CD14-positive monocyte (primary cell): ENCODE data around the gene MUC7. TPM values are rescaled to one million over a fixed set of nuclear protein-coding genes. Genes with fewer than 3 reads are reported as not detected.

Source experiments
- DNase-seq, 3 donors: peaks; one replicate each; pipeline ENCODE4 v3.0.0-alpha.2; 2011 to 2022
- H2AFZ ChIP-seq: 2 replicates; pipeline ENCODE4 v1.6.0; 2012; ENCODE audit warnings: mild to moderate bottlenecking, low read depth, low read length, inconsistent platforms; ENCODE audit not compliant: insufficient read depth, poor library complexity, severe bottlenecking
- H3K27ac ChIP-seq, 2 donors: 1 replicate in 1 of 2; 2 replicates in 1 of 2; pipeline ENCODE4 v1.5.1; 2012 to 2013; ENCODE audit warnings: low read length in 2 of 2, control low read depth in 1 of 2, inconsistent platforms in 1 of 2, low read depth in 1 of 2, mild to moderate bottlenecking in 1 of 2
- H3K27me3 ChIP-seq, 2 donors: one replicate each; pipeline versions ENCODE4 v1.6.0 to v1.6.1; 2011 to 2013; ENCODE audit warnings: low read length in 2 of 2; ENCODE audit not compliant: control insufficient read depth in 2 of 2, insufficient read depth in 2 of 2
- H3K36me3 ChIP-seq, 2 donors: replicated peaks in 1 of 2; 1 replicate in 1 of 2; 2 replicates in 1 of 2; pipeline versions ENCODE4 v1.5.1 to v1.6.1; 2012 to 2013; ENCODE audit warnings: low read length in 2 of 2, control low read depth in 1 of 2, inconsistent platforms in 1 of 2, mild to moderate bottlenecking in 1 of 2; ENCODE audit not compliant: insufficient read depth in 2 of 2, control insufficient read depth in 1 of 2
- H3K4me1 ChIP-seq, 2 donors: 1 replicate in 1 of 2; 2 replicates in 1 of 2; pipeline versions ENCODE4 v1.5.1 to v1.6.1; 2012 to 2013; ENCODE audit warnings: low read length in 2 of 2, control low read depth in 1 of 2, inconsistent platforms in 1 of 2, mild to moderate bottlenecking in 1 of 2, moderate library complexity in 1 of 2; ENCODE audit not compliant: insufficient read depth in 2 of 2, control insufficient read depth in 1 of 2
- H3K4me2 ChIP-seq: replicated peaks from 2 replicates; pipeline ENCODE3; 2012; ENCODE audit warnings: low read length, moderate library complexity, mild to moderate bottlenecking; ENCODE audit not compliant: poor library complexity, severe bottlenecking; ENCODE audit errors: extremely low read depth
- H3K4me3 ChIP-seq, 3 experiments: fragments of 200-600 bp in 1 of 3; sonication (generic) in 1 of 3; replicated peaks in 1 of 3; 1 replicate in 2 of 3; 2 replicates in 1 of 3; pipeline ENCODE4 v1.5.1; 2011 to 2013; ENCODE audit warnings: low read length in 3 of 3, mild to moderate bottlenecking in 3 of 3, control low read depth in 2 of 3, low read depth in 2 of 3, inconsistent platforms in 1 of 3, moderate library complexity in 1 of 3
- H3K79me2 ChIP-seq: 2 replicates; pipeline ENCODE4 v1.6.0; 2012; ENCODE audit warnings: mild to moderate bottlenecking, control low read depth, inconsistent platforms, low read length, moderate library complexity; ENCODE audit not compliant: insufficient read depth
- H3K9ac ChIP-seq: 2 replicates; pipeline ENCODE4 v1.6.0; 2017; ENCODE audit warnings: low read length, mild to moderate bottlenecking; ENCODE audit not compliant: insufficient read depth, poor library complexity, severe bottlenecking
- H3K9me3 ChIP-seq, 2 donors: replicated peaks in 1 of 2; 1 replicate in 1 of 2; 2 replicates in 1 of 2; pipeline versions ENCODE4 v1.5.1 to v1.6.1; 2012 to 2013; ENCODE audit warnings: low read length in 2 of 2, control low read depth in 1 of 2; ENCODE audit not compliant: control insufficient read depth in 1 of 2, insufficient read depth in 1 of 2
- H4K20me1 ChIP-seq: 2 replicates; pipeline ENCODE4 v1.6.0; 2012; ENCODE audit warnings: mild to moderate bottlenecking, low read length, control low read depth, moderate library complexity; ENCODE audit not compliant: insufficient read depth
- H3K27ac Mint-ChIP-seq, 7 donors: one replicate each; pipeline ENCODE4 v1.8.0; 2020; ENCODE audit warnings: mild to moderate bottlenecking in 7 of 7, mixed read lengths in 7 of 7, moderate library complexity in 6 of 7, inconsistent platforms in 2 of 7
- H3K27me3 Mint-ChIP-seq, 3 donors: one replicate each; pipeline ENCODE4 v1.8.0; 2021 to 2022; ENCODE audit warnings: low read depth in 3 of 3, mild to moderate bottlenecking in 3 of 3, mixed read lengths in 3 of 3, moderate library complexity in 3 of 3, inconsistent platforms in 1 of 3
- H3K36me3 Mint-ChIP-seq, 2 donors: one replicate each; pipeline ENCODE4 v1.8.0; 2020; ENCODE audit warnings: mixed read lengths in 2 of 2, inconsistent platforms in 1 of 2, mild to moderate bottlenecking in 1 of 2
- H3K4me1 Mint-ChIP-seq: one replicate; pipeline ENCODE4 v1.8.0; 2020; ENCODE audit warnings: mild to moderate bottlenecking, mixed read lengths
- H3K4me3 Mint-ChIP-seq, 2 donors: one replicate each; pipeline ENCODE4 v1.8.0; 2020; ENCODE audit warnings: mild to moderate bottlenecking in 2 of 2, mixed read lengths in 2 of 2, moderate library complexity in 1 of 2
- H3K9me3 Mint-ChIP-seq, 7 donors: one replicate each; pipeline ENCODE4 v1.8.0; 2020 to 2022; ENCODE audit warnings: mixed read lengths in 7 of 7, mild to moderate bottlenecking in 6 of 7, moderate library complexity in 6 of 7, inconsistent platforms in 2 of 7
- whole genome bisulfite sequencing: methylation state at CpG from one replicate; pipeline ENCODE4 v1.1.5; 2013; ENCODE audit warnings: missing lambda C conversion rate; ENCODE audit not compliant: insufficient coverage; 5-methylcytosine and 5-hydroxymethylcytosine counted together
- intact Hi-C, 2 donors: fragments of 100-400 bp; cut with micrococcal nuclease; formaldehyde crosslinking; loops; one replicate each; pipeline versions ENCODE4 v1.15.0 to v1.15.1; 2023
- polyA minus RNA-seq: library from RNA; depleted of rRNA, polyadenylated mRNA; stranded (reverse); fragments of >200 nt; gene quantifications from 2 replicates; pipeline ENCODE4 v1.2.3, GENCODE V29; 2012
- polyA plus RNA-seq, 3 donors: library from polyadenylated mRNA; depleted of rRNA in 1 of 3; unstranded in 2 of 3; stranded (reverse) in 1 of 3; fragments of 300-500 nt in 2 of 3; fragments of >200 nt in 1 of 3; fragmentation: Illumina TruSeq in 2 of 3; gene quantifications; 1 replicate in 2 of 3; 2 replicates in 1 of 3; pipeline ENCODE4 v1.2.3, GENCODE V29; 2012 to 2021
- total RNA-seq, 12 experiments: library from RNA in 1 of 12; stranded (reverse) in 1 of 12; fragments of 120-200 nt in 1 of 12; gene quantifications; one replicate each; pipeline ENCODE4 v1.2.4 and lab custom pipeline; 2013 to 2026; ENCODE audit warnings: mixed read lengths in 6 of 12, inconsistent platforms in 1 of 12
- TF ChIP-seq, protein P1 (sequence below): fragments of 200-600 bp; IDR thresholded peaks from one replicate; pipeline ENCODE4 v1.8.0; 2022; ENCODE audit warnings: antibody characterized with exemption, mild to moderate bottlenecking

MUC7 gene
- total RNA-seq (2013): not detected
- polyA plus RNA-seq: not detected
- polyA minus RNA-seq: not detected in 2 replicates
- 0 to 0.58 (median 0) reads per million in 11 experiments for total RNA-seq (lab: John Stamatoyannopoulos, UW)

DNA sequence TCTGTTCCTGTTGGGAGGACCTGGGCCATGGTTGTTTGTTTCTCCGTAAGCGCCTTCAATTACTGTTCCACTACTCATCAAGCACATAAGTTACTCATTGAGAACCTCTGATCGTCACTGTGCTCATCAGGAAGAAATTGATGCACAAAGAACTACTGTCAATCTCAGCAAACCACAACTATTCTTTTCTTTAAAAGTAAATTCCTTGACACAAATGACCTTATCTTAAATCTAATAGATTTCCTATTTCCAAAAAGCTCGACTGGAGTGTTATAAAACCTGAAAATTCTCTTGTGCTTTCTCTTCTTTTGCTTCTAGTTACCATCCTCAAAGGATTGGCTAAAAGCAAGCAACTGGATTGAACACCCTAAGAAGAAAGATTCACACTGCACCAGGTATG, at the start of gene MUC7:
Gene MUC7 (plus strand): TSS at position 301 of the 400 bp plus-strand sequence. CDS start 1,825 bp downstream, outside the sequence.
- TF ChIP-seq, protein P1, sequence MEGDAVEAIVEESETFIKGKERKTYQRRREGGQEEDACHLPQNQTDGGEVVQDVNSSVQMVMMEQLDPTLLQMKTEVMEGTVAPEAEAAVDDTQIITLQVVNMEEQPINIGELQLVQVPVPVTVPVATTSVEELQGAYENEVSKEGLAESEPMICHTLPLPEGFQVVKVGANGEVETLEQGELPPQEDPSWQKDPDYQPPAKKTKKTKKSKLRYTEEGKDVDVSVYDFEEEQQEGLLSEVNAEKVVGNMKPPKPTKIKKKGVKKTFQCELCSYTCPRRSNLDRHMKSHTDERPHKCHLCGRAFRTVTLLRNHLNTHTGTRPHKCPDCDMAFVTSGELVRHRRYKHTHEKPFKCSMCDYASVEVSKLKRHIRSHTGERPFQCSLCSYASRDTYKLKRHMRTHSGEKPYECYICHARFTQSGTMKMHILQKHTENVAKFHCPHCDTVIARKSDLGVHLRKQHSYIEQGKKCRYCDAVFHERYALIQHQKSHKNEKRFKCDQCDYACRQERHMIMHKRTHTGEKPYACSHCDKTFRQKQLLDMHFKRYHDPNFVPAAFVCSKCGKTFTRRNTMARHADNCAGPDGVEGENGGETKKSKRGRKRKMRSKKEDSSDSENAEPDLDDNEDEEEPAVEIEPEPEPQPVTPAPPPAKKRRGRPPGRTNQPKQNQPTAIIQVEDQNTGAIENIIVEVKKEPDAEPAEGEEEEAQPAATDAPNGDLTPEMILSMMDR: no peak
- WGBS: 54% methylated on average over 2 of the region's 4 CpGs
- H3K27ac ChIP-seq: no peak within 1 kb of the TSS
- no peak within 1 kb of the TSS for H3K4me2 ChIP-seq
- H3K27ac Mint-ChIP-seq: no peak within 1 kb of the TSS
- H3K79me2 ChIP-seq: no peaks in the 10 kb centered on the region
- no peaks in the 10 kb centered on the region for H4K20me1 ChIP-seq
- H3K27me3 ChIP-seq: no peaks in the 10 kb centered on the region
- H3K4me3 Mint-ChIP-seq: no peak within 1 kb of the TSS
- H3K27me3 Mint-ChIP-seq: peaks cover 0 to 1% (median 0%) of the 10 kb centered on the region in 3 donors
- no peak within 1 kb of the TSS for H2AFZ ChIP-seq
- no peaks in the 10 kb centered on the region for H3K4me1 ChIP-seq
- H3K36me3 Mint-ChIP-seq: no peaks in the 10 kb centered on the region
- H3K9me3 Mint-ChIP-seq: peaks cover 0 to 8% (median 2%) of the 10 kb centered on the region in 7 donors
- H3K36me3 ChIP-seq: no peaks in the 10 kb centered on the region
- intact Hi-C loops: no loop called here
- no peaks in the 10 kb centered on the region for H3K9me3 ChIP-seq
- H3K9ac ChIP-seq: no peak within 1 kb of the TSS
- DNase-seq: no peak
- H3K4me3 ChIP-seq: no peak within 1 kb of the TSS
- H3K4me1 Mint-ChIP-seq: no peaks in the 10 kb centered on the region

DNA sequence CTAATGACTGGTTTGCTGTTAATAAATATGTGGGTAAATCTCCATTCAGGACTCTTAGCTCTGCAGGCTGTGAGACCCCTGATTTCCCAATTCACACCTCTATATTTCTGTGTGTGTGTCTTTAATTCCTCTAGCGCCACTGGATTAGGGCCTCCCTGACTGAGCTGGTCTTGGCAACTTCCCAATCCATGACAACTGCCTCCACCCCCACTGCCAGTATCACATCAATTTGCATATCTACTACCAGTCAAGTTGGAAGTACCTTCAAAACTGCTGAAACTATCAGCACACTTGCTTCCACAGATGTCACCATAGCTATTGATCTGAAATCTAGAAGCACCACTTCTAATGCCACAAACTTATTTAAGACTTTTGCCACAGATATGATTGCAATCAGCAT, 46.7 kb upstream of the MUC7 start:
- no peaks in the 10 kb centered on the region for H3K79me2 ChIP-seq
- intact Hi-C loops: no loop called here
- Mint-ChIP-seq H3K4me3 (no peak overlapping the region), H3K9me3 (peaks cover 4 to 14% (median 9%) of the 10 kb centered on the region in 7 donors), H3K4me1 (no peaks in the 10 kb centered on the region), H3K27ac (no peak overlapping the region), H3K36me3 (no peaks in the 10 kb centered on the region), H3K27me3 (no peaks in the 10 kb centered on the region)
- no peaks in the 10 kb centered on the region for H4K20me1 ChIP-seq
- no peak for DNase-seq
- H3K4me1 ChIP-seq: no peaks in the 10 kb centered on the region
- H3K27me3 ChIP-seq: no peaks in the 10 kb centered on the region
- H2AFZ ChIP-seq: no peak overlapping the region
- H3K36me3 ChIP-seq: no peaks in the 10 kb centered on the region
- WGBS: no CpG with 5 or more reads among the region's 1 CpG
- TF ChIP-seq, protein P1: no peak
- H3K9me3 ChIP-seq: peaks cover 0 to 4% of the 10 kb centered on the region in 2 donors
- no peak overlapping the region for H3K4me3 ChIP-seq
- H3K4me2 ChIP-seq: no peak overlapping the region
- no peak overlapping the region for H3K27ac ChIP-seq
- H3K9ac ChIP-seq: no peak overlapping the region
